MM.1S (cell line): ENCODE data around the gene GNAT1.

Experiments used
- DNase-seq: peaks from one replicate; pipeline ENCODE4 v3.0.0-alpha.2; 2015
- H2AFZ ChIP-seq: fragments of 300-600 bp; sonication (generic); 2 replicates; pipeline ENCODE4 v1.6.0; 2016; ENCODE audit warnings: antibody characterized with exemption, low read length
- H3F3A ChIP-seq: fragments of 300-600 bp; sonication (generic); 2 replicates; pipeline ENCODE4 v1.6.1; 2016; ENCODE audit warnings: mild to moderate bottlenecking, antibody characterized with exemption, low read length, moderate library complexity, mixed read lengths; ENCODE audit not compliant: insufficient read depth
- H3K27ac ChIP-seq: fragments of 300-600 bp; sonication (generic); 2 replicates; pipeline ENCODE4 v1.5.1; 2016; ENCODE audit warnings: mild to moderate bottlenecking, low read length
- H3K27me3 ChIP-seq: fragments of 300-600 bp; sonication (generic); replicated peaks from 2 replicates; pipeline ENCODE4 v1.6.0; 2016; ENCODE audit warnings: low read length; ENCODE audit not compliant: insufficient read depth
- H3K36me3 ChIP-seq: fragments of 300-600 bp; sonication (generic); replicated peaks from 2 replicates; pipeline ENCODE4 v1.6.1; 2016; ENCODE audit warnings: mild to moderate bottlenecking, low read length, mixed read lengths; ENCODE audit not compliant: insufficient read depth
- H3K4me1 ChIP-seq: fragments of 300-600 bp; sonication (generic); 2 replicates; pipeline ENCODE4 v1.6.1; 2016; ENCODE audit warnings: low read length, mixed read lengths
- H3K4me2 ChIP-seq: fragments of 300-600 bp; sonication (generic); 2 replicates; pipeline ENCODE4 v1.6.0; 2016; ENCODE audit warnings: low read depth, low read length
- H3K4me3 ChIP-seq: fragments of 300-600 bp; sonication (generic); 2 replicates; pipeline ENCODE4 v1.5.1; 2016; ENCODE audit warnings: low read length, mixed read lengths
- H3K79me2 ChIP-seq: fragments of 300-600 bp; sonication (generic); 2 replicates; pipeline ENCODE4 v1.6.1; 2016; ENCODE audit warnings: mixed run types, low read length, mixed read lengths
- H3K9ac ChIP-seq: fragments of 300-600 bp; sonication (generic); 2 replicates; pipeline ENCODE4 v1.6.1; 2016; ENCODE audit warnings: low read length, mixed read lengths
- H3K9me2 ChIP-seq: fragments of 300-600 bp; sonication (generic); replicated peaks from 2 replicates; pipeline ENCODE4 v1.6.1; 2016; ENCODE audit warnings: mild to moderate bottlenecking, low read length, mixed read lengths; ENCODE audit not compliant: insufficient read depth
- H3K9me3 ChIP-seq: fragments of 300-600 bp; sonication (generic); replicated peaks from 2 replicates; pipeline ENCODE4 v1.6.1; 2016; ENCODE audit warnings: mild to moderate bottlenecking, low read length, mixed read lengths; ENCODE audit not compliant: insufficient read depth
- H4K20me1 ChIP-seq: fragments of 300-600 bp; sonication (generic); 2 replicates; pipeline ENCODE4 v1.6.1; 2016; ENCODE audit warnings: mild to moderate bottlenecking, low read length, moderate library complexity, mixed read lengths; ENCODE audit not compliant: insufficient read depth
- CTCF ChIP-seq: fragments of 300-600 bp; sonication (generic); IDR thresholded peaks from 2 replicates; pipeline ENCODE4 v1.5.1; 2016; ENCODE audit warnings: antibody characterized with exemption, low read length, mixed read lengths
- EZH2 ChIP-seq: fragments of 300-600 bp; sonication (generic); optimal IDR thresholded peaks from 2 replicates; pipeline ENCODE3; 2017; ENCODE audit warnings: low read depth, mild to moderate bottlenecking, antibody characterized with exemption, low read length, mixed read lengths
- EZH2phosphoT487 ChIP-seq: fragments of 300-600 bp; sonication (generic); IDR thresholded peaks from 2 replicates; pipeline ENCODE4 v1.6.1; 2018; ENCODE audit warnings: antibody characterized with exemption, low read length

GNAT1 gene

GRCh38 chr3:50202353-50203112, 11.1 kb downstream of the GNAT1 start:
- DNase-seq: no peak
- Histone ChIP-seq H3K36me3 (no peaks in the 10 kb centered on the region), H3K27ac (no peak overlapping the region), H3F3A (no peaks in the 10 kb centered on the region), H3K79me2 (no peaks in the 10 kb centered on the region), H3K4me2 (no peak overlapping the region), H3K27me3 (peaks cover 86% of the 10 kb centered on the region), H3K9me3 (no peaks in the 10 kb centered on the region), H4K20me1 (no peaks in the 10 kb centered on the region; the same call in 1 of the 2 replicates), H2AFZ (no peak overlapping the region), H3K4me3 (no peak overlapping the region), H3K4me1 (no peaks in the 10 kb centered on the region), H3K9me2 (no peaks in the 10 kb centered on the region), H3K9ac (no peak overlapping the region)
- TF ChIP-seq CTCF (no peak), EZH2phosphoT487 (no peak), EZH2 (no peak)

- TF ChIP-seq CTCF (no peak), EZH2phosphoT487 (no peak), EZH2 (no peak)
- peaks cover 89% of the 10 kb centered on the region for H3K27me3 ChIP-seq
- no peaks in the 10 kb centered on the region for H3K9me2 ChIP-seq
- no peaks in the 10 kb centered on the region for H3K9me3 ChIP-seq
- no peak overlapping the region for H2AFZ ChIP-seq
- no peak for DNase-seq
- no peak overlapping the region for H3K4me2 ChIP-seq
- no peaks in the 10 kb centered on the region for H3K36me3 ChIP-seq
- H3K4me3 ChIP-seq: no peak overlapping the region
- H3F3A ChIP-seq: no peaks in the 10 kb centered on the region
- no peaks in the 10 kb centered on the region for H3K4me1 ChIP-seq
- no peak overlapping the region for H3K27ac ChIP-seq
- no peaks in the 10 kb centered on the region; the same call in 1 of the 2 replicates for H4K20me1 ChIP-seq
- H3K9ac ChIP-seq: no peak overlapping the region
- no peaks in the 10 kb centered on the region for H3K79me2 ChIP-seq
Observed at GRCh38 chr3:50203113-50203808, 11.9 kb downstream of the GNAT1 start.

- Histone ChIP-seq H4K20me1 (no peaks in the 10 kb centered on the region; the same call in 1 of the 2 replicates), H3K9me2 (no peaks in the 10 kb centered on the region), H3K9me3 (no peaks in the 10 kb centered on the region), H3K4me1 (no peaks in the 10 kb centered on the region), H3K9ac (no peak overlapping the region), H3K27ac (no peak overlapping the region), H3F3A (no peaks in the 10 kb centered on the region), H3K4me2 (no peak overlapping the region), H3K4me3 (no peak overlapping the region), H3K27me3 (peaks cover 87% of the 10 kb centered on the region), H3K36me3 (no peaks in the 10 kb centered on the region), H3K79me2 (no peaks in the 10 kb centered on the region), H2AFZ (no peak overlapping the region)
- no peak for DNase-seq
- TF ChIP-seq CTCF (no peak), EZH2 (no peak), EZH2phosphoT487 (no peak)
Observed at GRCh38 chr3:50203809-50204803, 12.7 kb downstream of the GNAT1 start.
